Amniotic stem cell (primary cell): Measurements from ENCODE around the gene POMT1.
A peak's percentile ranks its signal among the peaks of the same experiment; 100 is the strongest.
"Not testable (repeated sequence)": the region's sequence is repeated elsewhere in the genome, so short reads cannot be mapped to it uniquely, and the experiment has no call there.

Experiments
- DNase-seq: peaks from one replicate; lab custom pipeline; 2025; lab: John Stamatoyannopoulos, UW

Gene POMT1

DNA sequence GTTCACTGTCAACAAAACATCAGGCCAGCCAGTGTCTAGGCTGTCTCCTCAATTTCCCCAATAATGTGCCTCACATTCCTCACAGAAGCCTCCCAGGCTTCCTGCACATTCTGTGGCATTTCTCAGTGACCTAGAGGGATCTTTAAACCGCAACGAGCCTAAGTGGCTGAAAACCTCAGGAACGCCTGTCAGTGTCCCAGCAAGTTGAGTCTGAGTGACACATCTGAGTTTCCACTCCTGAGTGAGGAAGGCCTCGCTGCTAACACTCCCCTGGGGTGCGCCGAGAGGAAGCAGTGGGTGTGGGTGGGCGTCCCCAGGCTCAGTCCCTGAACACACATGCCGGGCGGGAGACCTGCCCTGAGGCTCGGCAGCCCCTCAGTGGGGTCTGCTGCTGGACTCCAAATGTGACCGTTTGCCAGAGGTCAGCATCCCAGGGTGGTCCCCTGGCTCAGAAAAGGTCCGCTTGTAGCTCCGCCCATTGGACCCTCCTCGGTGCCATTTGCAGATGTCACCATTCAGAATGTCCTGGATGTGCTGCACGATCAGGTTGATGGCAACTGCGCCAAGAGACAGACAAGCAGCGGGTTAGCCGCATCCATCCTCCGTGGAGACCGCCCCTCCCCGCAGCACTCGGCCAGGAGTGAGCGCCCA, 22.1 kb downstream of the POMT1 start:
- no peak for DNase-seq

DNA sequence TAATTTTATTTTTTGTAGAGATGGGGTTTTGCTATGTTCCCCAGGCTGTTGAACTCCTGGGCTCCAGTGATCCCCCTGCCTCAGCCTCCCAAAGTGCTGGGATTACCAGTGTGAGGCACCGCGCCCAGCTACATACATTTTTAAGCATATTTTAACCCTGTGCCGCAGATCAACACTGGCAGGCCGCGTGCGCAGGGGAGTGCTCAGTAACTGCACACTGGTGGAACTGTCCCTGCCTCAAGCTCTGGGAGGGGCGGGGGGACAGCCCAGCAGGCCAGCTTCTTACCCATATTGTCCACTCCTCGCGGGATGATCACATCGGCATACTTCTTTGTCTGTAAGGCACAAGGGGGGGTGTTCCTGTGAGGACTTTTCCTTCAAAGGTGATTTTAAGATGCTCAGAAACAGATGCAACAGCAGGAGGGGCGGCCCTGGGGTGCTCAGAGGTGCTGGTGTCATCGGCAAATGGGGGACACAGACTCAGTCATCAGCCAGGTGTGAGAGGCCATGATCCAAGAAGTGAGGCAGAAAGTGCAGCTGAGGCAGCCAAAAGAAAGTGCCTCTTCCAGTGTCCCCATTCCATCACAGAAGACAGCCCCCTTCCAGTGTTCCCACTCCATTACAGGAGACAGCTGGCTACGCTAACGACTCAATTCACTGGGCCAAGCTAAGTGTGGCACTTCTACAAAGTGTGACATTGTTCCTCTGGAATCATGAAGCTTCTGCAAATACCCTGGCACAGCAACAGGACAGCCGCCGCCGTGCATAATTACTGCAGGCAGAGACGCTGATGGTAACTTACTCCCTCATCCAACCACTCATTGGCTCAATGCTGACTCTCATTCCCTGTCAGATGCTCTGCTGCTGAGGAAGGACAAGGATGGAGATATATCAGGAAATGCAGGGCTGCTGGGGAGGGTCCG, 23.2 kb downstream of the POMT1 start:
- DNase-seq, result no peak

DNA sequence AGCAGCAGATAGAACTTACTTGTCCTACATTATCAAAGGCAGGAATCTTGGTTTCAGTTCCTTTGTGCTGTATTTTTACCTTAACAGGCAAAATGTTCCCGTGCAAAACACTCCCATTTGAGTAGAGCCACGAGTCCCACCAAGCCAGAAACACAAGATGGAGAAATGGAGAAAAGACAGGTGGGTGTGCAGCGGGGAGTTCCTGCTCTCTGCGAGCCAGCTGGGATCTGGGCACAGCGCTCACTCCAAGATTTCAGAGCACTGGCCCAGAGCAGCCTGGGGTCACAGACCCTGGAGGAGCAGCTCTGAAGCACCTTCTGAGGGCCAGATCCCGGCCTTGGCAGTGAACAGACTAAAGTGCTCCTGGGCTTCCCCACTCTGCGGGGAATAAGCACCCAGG, 25.5 kb downstream of the POMT1 start:
- DNase-seq, result no peak

DNA sequence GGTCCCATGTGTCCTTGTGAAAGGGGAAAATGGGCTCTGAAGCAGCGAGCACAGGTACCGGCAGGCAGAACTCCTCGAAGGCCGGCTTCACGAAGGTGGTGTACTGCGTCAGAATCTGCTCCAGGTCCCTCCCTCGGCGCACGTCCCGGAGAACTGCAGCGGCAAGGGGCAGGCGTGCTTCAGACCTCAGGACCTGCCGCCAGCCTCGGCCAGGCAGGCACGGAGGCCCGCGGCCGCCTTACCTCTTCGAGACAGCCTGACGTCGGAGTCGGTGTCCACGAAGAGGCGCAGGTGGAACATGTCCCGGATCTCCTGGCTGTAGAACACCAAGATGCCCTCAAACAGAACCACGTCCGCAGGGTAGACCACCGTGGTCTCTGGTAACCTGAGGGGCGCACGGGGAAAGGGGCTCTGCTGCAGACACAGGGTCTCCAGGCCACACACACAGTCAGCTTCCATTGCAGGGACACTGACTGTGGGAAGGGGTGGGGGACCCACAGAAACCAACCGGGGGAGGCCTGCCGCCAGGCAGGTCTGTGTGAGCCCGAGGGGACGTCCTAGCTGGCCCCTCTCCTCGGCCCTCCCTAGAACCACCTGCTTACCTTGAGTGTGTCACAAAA, 26.3 kb downstream of the POMT1 start:
- no peak for DNase-seq

DNA sequence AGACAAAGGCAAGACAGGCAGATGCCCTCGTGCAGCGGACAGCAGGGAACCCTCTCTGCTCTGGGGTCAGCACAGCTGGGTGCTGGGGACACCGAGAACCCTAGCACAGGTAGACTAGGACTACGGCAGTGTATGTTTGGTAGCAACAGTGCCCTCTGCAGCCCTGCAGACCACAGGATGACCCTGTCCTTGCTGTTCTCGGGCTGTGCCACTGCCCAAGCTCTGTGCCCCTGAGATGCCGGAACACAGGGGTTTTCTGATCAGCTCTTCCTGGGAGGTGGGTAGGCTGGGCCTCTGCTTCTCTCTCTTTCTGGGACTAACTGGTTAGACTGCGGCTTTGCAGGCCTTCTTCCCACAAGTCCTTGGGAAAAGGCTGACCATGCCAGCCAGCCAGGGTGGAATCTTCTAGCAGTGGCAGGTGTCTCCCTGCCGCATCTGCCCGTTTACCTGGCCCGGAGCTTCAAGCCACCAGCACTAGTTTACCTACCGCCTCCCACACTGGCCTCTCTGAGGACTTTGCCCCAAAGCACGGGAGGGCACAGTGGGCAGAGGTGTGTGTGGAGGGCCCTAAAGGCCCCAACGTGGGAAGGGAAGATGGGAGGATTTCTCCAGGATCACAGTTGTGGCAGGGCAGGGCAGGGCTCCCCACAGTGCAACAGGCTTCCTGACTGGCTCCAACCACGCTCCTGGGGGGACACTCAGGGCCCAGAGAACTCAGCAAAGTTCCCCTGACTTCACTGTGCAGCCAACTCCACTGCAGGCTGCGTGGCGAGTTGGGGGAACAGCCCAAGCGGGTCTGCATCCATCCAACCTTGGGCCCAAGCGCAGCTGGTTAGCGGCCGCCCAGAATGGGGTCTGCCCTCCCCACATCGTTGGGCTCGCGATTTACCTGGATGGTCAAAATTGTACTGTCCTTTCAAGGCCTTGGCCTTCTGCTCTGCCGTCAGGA, 27.2 kb downstream of the POMT1 start:
- DNase-seq, result no peak

DNA sequence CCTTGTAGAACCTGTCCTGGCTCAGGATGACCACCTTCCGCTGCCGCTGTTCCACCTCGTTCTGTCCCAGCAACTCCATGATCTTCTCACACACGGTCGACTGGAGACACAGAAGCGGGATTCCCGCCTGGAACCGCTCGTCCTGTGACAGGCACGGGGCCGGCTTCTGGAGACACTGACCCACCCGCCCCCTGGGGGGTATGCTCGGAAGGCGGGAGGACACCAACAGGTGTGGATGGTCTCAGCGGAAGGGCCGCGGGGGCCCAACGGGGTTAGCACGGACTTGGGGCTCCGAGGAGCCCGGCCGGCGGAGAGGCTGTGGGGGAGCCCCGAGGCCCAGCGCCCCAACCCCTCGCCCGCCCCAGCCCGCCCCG, 27.8 kb downstream of the POMT1 start:
- DNase-seq, result no peak

DNA sequence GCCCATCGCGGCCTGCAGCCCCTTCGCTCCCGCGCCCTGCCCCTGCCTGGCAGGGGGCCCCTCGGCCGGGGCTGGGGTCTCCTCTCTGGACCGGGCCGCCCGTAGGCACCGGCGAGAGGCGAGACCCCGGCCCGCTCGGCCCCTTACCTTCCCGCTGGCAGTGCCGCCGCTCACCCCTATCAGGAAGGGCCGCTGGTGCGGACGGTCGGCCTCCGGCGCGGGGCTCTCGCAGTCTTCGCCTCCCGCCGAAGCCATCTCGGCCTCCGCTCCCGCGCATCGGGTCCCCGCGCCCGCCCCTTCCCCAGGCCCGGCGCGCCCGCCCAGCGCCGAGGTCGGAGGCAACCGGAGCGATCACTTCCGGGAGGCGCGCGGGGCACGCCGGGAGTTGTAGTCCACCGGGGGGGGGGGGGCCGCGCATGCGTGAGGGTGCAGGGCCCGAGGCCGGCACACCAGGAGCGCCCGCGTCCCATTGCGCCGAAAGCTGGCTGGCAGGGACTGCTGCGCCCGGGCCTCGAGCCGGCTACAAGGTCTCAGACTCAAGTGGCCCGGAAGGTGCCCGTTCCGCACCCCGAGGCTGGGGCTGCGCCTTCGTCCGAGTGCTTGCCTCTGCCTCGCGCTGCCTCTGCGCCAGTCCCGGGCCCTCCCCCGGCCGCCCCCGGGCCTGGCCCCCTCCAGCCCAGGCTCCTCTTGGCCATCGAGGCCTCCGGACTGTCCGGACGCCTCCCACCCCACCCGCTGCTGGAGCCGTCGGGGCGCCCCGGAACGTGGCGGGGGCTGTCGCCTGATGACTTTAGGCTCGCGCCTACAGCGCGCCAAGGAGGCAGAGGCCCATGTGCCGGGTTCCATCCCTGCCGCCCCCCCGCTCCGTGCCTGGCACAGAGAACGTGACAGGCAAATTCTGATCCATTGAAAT, 28.5 kb downstream of the POMT1 start, which contains the start of gene UCK1:
Gene UCK1 (minus strand): TSS at position 344 of the 913 bp plus-strand sequence. CDS start 89 bp downstream, at position 255.
- peak; percentile 16 for DNase-seq

DNA sequence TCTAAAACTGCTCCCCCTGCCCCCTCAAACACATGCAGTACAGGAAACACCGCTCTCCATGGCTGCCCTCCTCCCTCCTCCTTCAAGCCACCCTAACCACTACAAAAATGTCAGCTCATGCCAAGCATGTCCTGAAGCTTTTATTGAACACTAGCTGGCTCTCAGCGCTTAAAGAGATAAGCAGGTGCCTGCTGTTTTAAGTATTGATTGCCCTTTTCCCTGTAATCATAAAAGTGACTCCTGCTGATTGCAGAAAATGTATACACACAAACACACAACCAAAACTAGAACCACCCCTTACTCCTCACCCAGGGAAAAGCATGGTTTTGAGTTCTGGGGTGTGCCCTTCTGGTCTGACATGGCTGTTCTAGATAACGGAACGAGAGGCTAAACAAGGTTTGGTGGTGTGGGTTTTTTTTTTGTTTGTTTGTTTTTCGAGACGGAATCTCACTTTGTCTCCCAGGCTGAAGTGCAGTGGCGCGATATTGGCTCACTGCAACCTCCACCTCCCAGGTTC, 32.1 kb downstream of the POMT1 start:
- DNase-seq, result no peak

DNA sequence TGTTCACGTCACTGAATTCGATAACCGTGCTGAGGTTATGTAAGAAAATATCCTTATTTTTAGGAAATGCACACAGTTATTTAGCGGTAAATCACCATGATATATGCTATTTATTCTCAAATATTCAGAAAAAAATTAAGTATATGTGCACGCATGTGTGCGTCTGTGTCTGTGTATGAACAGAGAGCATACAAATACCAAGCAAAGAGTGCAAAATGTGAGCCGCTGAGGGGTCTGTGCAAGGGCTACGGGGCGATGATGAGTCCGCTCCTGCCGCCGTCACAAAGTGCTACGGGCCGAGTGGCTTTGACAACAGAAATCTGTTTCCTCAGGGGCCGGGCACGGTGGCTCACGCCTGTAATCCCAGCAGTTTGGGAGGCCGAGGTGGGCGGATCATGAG, 35.2 kb downstream of the POMT1 start:
- no peak for DNase-seq

DNA sequence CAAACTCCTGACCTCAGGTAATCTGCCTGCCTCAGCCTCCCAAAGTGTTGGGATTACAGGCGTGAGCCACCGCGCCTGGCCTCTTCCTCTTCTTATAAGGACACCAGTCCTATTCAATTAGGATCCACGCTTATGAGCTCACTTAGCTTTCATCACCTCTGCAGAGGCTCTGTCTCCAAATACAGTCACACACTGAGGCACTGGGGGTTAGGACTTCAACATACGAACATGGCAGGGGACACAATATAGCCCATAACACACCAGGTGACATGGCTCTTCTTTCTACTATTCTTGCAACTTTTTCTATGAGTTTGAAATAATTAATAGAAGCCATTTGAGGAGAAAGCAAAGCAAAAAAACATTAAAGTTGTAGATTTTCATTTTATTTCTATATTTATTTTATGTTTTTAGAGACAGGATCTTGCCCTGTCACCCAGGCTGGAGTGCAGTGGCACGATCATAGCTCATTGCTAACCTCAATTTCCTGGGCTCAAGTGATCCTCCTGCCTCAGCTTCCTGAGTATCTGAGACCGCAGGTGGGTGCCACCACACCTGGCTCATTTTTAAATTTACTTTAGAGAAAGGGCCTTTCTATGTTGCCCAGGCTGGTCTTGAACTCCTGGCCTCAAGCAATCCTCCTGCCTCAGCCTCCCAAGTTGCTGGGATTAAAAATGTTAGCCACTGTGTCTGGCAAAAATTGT, 36.7 kb downstream of the POMT1 start:
- no peak for DNase-seq

DNA sequence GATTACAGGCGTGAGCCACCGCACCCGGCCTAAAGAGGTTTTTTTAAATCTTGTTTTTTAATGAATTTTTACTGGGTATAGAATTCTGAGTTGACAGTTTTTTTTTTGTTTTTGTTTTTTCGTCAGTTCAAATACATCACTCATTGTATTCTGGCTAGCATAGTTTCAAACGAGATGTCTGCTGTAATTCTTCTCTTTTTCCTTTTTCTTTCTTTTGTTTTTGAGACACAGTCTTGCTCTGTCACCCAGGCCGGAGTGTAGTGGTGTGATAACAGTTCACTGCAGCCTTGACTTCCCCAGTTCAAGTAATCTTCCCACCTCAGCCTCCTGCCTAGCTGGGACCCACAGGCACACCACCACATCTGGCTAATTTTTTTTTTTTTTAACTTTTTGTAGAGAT, 40.4 kb downstream of the POMT1 start:
- DNase-seq, result no peak

DNA sequence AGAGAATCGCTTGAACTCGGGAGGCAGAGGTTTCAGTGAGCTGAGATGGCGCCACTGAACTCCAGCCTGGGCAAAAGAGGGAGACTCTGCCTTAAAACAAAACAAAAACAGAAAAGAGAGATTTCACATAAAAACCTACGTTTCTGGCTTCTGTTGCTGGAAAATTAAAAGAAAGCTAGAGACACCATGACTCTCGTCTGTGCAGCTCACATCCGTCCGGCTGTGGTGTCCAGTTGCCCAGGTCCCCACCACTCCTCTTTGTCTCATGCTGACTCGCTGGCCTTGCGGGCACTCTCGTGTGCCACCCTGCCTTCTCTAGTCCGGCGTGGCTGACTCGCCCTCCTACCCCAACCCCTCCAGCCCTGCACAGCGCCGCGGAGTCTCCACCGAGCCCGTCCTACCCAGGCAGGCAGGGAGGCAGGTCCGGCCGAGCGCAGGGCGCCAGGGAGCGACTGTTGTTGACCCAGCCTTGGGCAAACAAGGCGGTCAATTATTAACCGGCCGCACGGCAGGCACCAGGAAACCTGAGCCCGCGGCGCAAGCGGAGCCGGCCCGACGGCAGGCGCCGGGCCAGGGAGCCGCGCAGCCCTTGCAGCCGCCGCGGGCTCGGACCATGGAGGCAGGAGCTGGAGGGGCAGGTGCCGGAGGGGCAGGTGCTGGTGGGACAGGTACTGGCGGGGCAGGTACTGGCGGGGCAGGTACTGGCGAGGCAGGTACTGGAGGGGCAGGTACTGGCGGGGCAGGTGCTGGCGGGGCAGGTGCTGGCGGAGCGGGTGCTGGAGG, 42.5 kb downstream of the POMT1 start, which contains the start of gene PRRT1B:
Gene PRRT1B (plus strand): TSS at position 521 of the 783 bp plus-strand sequence. CDS start 93 bp downstream, at position 614.
- no peak for DNase-seq

DNA sequence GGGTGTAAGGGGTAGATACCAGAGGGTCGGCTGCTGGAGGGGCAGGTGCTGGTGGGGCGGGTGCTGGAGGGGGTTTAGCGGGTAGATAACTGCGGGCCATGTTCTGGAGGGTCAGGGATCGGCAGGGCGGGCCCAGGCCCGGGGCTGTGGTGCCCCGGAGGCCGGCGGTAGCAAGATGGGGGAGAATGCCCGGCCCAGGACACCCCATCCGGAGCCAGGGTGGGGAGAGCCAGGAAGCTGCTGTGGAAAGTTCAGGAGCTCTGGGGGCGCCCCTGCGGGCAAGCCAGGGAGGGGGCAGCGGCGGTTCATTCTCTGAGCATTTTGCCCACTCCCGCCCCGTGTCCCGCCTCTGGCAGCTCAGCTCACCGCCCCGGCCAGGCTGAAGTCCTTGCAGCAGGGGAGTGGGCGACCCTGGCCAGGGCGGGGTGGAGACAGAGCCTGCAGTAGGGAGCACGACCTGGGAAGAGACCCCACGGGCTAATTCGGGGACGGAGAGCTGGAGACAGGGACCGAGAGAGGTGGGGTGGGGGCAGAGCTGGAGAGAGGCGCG, 43.1 kb downstream of the POMT1 start:
- no peak for DNase-seq

DNA sequence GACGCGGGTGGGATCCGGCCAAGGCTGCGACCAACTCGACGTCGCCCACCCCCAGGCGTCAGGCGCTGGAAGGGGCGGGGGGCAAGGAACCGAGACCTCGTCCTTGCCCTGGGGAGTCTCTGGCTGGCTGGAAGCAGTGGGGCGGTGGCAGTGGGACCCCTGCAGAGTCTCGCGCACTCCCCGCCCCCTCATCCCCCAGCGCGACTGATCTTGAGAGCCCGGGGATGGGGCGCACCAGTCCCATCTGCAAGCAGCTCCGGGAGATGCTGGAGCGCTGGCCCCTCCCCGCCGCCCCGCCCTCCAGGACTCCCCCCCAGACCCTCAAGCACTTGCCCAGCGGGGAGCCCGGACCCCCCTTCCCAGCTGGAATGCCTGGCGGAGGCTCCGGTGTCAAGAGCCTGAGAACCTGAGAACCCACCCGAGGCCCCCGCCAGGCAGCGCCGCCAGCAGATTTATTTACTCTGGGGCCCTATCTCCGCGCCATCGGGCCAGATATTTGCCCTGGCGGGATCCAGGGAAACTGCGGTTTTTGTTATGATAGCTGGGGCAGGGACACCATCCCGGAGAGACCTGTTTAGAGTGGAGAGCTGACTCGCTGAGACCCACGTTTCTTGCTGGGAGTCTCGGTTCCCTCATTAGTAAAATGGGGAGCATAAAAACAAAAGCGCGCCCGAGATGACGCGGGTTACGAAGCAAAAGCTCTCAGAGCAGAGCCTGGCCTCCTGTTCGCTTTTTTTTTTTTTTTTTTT, 43.8 kb downstream of the POMT1 start:
- DNase-seq, result no peak

DNA sequence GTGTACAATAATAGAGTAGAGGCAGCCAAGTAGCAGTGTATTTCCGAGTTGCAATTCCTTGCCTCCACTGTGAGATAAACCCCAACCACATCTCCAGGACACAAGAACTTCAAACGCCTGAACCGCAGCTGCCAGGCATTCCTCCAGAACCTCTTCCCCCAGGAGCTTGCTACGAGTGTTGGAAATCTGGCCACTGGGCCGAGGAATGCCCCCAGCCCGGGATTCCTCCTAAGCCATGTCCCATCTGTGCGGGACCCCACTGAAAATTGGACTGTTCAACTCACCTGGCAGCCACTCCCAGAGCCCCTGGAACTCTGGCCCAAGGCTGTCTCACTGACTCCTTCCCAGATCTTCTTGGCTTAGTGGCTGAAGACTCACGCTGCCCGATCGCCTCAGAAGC, 46.5 kb downstream of the POMT1 start:
- not testable (repeated sequence) for DNase-seq

DNA sequence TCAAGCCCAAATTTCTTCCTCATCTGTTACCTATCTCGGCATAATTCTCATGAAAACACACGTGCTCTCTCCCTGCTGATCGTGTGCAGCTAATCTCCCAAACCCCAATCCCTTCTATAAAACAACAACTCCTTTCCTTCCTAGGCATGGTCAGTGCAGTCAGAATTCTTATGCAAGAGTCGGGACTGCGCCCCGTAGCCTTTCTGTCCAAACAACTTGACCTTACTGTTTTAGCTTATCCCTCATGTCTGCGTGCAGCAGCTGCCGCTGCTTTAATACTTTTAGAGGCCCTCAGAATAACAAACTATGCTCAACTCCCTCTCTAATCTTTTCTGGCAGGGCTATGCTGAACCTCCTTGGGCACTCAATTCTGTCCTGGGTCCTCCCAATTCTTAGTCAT, 47.7 kb downstream of the POMT1 start:
- not testable (repeated sequence) for DNase-seq

DNA sequence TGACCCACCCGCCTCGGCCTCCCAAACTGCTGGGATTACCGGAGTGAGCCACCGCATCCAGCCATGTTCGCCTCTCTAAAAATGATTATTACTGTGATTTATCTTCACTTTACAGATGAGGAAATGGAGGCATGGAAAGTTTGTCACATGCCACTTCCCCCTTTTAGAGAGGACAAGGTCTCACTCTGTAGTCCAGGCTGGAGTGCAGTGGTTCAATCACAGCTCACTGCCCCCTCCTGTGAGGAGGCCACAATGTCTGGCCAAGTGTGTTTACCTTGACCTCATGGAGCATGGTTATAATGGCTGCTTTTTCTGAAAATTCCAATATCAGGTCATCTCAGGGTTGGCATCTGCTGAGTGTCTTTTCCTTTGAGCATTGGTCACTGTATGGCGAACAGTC, 49.3 kb downstream of the POMT1 start:
- DNase-seq, result no peak
